ENCODE data around the gene CBLN4.

Gene CBLN4

DNA sequence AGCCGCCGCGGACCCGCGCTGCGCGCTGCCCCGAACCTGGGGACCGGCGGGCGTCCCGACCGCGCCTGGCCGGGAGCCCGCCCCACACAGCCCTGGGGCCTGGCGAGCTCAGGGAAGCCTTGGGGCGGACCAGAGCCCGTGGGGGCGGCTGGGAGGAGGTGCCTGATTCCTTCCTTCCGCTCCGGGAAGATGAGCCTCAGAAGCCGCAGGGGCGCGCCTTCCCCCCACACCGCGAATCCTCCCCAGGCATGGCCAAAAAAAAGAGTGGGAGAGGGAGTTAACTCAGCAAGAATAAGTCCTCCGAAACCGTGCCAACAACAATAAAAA is at the start of gene CBLN4:
Gene CBLN4, minus strand, starts transcription at position 131 of the 327 bp plus-strand sequence. CDS start 1,348 bp downstream, outside the sequence.
- DNase-seq: no peak

DNA sequence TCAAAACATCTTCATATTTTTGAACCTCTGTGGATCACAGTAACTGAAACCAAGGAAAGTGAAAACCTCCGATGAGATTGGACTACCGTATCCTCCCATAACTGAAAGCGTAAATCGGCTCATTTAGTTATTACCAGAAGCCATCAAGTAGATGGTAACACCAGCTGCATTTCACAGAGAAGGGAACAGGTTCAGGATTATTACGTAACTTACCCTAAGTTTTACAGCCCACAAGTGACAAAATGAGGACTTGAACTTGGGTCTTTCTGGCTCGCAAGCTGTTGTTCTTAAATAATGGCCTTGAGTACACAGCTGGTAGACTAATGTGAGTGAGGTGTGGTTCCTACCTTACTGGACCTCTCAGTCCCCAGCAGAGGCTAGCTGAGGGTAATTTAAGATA is 37.9 kb upstream of the CBLN4 start:
- no peak for DNase-seq

DNA sequence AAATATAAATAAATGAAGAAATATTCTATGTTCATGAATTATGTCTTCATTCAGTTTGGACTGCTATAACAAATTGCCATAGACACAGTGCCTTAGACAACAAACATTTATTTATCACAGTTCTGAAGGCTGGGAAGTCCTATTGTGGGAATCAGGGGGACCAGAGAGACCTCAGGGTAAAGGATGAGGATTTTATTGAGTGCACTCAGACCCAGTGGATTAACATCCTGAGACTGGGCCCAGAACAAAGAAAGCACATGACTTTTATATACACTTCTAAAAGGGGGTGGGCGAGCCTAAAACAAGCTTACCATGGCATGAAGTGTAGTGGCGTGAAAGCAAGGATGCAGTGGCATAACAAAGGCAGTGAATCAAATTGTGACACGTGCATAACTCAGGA is 26.9 kb upstream of the CBLN4 start:
- no peak for DNase-seq

DNA sequence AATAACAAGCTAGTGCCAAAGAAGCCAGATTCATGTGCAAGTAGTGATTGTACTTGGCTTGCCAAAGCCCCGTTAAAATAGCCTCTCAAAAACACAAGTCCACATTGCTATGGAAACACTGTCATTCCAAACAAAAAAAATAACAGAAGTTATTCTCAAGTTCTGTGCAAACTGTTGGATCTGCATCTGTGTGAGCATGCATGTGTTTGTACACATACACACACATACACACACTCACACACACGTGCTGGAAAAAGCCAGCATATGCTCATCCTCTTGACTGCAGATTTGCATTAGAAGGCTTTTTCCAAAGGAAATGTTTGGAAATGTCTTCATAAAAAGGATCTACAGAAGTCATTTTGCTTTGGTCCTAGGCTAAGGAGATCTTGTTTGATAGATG is 13.4 kb upstream of the CBLN4 start:
- no peak for DNase-seq

DNA sequence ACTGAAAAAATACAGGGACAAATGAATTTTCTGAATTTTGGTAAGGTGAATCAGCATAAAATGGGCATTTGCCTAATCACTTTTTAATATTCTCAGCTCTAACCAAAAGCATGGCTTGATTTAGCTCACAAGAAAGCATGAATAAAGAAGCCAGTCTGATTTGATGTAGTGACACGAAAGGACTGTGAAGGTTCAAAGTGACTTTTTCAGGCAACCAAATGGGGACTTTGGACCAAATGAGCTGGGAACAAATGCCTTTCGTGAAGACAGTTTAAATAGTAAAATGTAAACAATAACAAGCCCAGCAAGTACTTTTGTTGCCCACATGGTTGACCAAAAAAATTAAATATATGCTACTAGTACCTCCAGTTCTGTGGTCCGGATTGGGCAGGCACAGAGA is 12.9 kb upstream of the CBLN4 start:
- DNase-seq: no peak

DNA sequence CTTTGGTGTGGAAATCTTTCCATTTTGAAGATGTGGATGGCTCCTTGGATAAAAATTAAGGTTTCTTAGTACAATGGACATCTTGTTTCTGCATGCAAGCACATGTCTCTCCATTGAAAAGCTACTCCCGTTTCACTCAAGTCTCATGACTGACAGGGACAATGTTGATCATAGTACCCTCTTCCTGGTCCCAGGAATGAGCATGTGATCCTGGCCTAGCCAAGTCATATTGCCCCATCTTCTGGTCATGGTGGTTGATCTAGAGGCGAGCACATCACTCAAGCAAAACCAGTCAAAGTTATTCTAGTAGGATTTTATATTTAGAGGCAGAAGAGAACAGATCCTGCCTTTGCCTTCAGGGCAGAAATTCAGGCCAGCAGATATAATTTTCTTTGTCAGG is 12.2 kb upstream of the CBLN4 start:
- no peak for DNase-seq

DNA sequence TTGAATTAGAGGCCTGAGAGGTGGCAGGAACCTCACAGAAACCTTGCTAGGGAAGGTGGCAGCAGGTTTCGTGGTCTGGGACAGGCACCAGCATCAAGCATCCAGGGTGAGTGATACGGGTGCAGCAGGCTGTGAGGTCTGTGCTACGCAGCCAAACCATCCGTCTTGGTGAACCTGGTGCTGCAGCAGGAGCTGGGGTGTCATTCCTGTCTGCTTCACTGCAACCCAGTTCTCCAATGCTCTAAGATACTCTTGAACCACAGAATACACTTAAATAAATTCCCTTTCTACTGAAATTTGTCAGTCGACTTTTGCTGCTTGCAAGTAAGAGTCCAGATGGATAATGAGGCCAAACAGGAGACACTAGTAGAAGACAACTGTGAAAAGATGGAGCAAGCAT is 9.7 kb upstream of the CBLN4 start:
- no peak for DNase-seq

DNA sequence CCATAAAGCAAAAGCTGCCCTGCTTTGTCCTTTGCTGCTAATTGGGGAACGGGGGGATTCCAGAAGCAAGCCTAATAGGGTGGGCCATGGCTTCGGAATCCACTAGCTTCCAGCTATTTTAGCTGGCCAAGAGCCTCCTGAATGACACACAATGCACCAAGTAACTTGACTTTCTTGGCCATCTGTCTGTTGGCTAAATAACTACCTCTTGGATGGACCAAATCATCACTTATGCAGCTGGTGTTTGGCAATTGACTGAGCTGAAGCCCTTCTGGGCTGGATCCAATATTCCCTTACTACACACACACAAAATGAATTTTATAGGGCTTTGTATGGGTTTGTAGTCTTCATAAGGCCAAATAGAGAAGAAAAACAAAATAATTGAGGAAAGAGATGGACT is 8.8 kb upstream of the CBLN4 start:
- no peak for DNase-seq

DNA sequence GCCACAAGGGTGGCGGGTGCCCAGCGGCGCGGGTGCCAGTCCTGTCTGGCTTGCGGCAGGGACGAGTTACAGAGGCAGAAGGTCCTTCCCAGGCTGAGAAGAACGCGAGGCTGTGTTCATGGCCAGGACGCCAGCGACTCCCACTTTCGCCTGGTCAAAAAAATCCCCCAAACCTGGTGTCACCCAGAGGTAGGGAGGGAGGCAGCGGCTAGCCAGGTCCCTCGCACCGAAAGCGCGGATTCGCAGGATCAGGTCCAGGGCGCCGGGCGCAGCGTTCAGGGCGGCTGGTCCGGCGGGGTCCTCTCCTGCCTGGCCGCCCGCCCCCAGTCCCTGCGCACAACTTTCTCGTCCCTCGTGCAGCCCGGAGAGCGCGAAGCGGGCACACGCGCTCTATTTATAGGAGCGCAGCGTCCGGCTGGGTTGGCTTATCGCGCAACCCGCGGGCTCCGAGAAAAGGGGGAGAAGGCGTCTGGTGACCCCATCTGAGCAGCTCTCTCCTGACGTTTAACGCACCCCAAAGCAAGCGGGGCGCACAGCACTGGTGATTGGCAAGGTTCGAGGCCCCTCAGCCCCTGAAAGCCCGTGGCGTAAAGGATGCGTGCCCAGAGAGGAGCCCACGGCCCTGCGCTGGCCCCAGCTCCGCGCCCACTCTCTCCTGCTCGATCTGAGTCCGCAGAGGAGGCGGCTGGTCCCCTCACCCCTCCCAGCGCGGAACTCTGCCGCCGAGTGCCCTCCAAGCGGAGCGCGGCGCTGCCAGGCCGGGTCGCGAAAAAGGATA is 519 bp downstream of the CBLN4 start:
- no peak for DNase-seq

DNA sequence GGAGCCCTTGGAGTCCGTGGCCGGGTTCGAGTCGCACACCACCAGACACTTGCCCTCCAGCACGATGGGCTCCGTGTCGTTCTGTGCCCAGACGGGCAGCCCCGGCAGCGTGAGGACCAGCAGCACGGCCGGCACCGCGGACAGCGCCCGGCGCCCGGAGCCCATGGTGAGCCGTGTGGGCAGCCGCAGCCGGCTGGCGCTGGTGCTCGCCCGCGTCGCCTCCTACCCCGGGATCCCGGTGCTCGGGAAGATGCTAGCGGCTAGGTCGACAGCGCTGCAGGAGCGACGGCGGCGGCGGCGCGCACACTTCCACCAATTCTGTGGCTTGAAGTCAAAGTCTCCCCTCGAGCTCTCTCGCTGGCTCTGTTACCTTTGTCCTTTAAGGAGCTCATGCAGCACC is 1.3 kb downstream of the CBLN4 start:
- no peak for DNase-seq

DNA sequence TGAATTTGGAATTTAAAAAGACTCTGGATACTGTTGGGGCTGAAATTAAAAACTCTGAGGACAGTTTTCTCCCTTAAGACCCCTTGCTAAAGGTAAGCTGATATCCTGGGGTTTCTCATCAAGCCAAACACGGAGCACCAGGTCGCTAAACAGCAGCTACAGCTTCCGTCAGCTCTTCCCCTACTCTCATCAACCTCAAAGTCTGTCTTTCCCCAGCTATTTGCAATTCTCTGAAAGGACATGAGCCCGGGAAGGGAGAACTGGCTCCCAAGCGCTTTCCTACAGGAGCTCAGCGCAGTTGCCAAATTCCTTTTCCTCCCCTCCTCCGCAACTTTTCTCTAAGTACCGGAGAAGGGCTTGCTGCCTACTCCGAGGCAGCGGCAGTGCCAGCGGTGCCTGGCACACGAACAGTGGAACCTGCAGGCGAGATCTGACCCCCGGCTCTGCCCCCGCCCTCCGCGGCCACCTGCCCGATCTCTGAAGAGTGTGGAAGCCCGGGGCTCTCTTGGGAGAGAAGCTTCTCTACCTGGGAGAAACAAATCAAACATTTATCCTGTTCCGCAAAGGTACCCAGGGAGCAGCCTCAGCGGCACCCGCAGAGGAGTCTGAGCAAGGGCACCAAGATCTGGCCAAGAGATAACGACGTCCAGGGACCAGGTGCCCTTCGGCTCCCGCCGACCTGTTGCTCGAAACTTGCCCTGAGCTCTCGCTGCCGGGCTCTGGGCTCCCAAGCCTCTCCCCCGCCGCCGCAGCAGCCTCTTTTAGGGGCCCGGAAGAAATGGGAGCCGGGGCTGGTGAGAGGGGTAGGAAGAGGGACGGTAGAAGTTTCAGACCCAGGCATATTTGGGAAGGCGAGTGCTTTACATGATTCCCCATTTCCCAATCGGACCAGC is 2.2 kb downstream of the CBLN4 start:
- no peak for DNase-seq

DNA sequence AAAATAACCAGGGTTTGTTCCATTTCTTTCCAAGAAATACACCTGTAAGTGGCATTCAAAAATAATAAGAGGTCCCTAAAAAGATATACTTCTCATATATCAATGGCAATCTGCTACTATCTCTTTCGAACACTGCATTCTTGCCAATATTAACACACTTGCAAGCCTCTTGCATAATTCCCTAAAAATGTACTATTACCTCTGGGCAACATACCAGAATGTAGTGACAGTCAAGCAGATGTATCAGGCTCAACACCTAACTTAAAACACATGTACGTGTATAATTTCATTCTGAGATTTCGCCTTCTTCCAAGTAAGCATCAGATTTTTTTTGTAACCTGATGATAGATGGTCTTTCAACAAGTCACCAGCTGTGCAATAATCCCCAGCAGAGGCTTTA is 3.4 kb downstream of the CBLN4 start:
- DNase-seq: no peak

DNA sequence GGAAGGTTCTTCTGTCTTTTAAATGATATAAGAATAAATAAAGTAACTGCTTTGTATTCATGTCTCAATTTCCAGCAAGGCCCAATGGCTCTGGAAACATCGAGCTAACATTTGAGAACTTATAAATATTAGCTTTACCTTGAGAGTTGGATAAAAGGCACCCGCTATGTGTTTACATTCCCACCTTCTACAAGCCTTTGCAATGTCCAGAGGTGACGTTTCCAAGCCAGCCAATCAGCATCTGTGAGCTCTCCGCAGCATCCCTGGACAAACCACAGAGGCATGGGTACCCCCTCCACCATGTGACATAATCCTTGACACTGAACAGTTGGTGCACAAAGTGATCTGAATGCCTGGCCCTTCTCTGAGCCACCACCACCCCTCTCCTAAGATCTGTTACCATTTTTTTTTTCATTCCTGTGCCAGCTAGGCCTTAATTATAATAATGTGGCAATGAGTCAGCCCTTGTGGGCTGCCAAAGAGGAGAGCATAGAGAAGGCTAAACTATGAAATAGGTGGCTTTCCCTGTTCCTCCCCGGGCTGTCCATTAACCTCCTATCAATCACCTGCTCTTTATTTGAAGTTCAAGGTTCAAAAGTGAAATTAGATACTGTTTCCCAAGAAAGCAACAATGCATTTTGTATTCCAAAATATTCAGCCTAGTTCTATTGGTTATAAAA is 4.1 kb downstream of the CBLN4 start:
- DNase-seq: no peak

DNA sequence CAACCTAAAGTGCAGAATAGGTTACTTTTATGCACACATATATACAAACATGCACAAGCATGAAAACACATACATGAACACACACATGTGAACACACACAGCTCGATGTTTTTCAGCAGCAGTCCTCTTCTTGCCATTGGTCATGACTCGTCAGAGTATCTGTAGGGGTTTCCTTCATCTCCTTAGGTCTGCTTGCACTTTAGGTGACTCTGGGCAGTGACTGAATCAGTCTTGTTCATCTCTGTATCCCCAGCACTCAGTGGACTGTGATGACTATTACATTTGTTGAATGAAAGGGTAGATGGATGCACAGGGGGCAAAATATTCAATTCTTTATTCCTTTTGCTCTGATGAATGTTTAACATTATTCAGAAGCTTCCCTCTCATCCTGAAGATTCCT is 26.8 kb downstream of the CBLN4 start:
- DNase-seq: no peak

DNA sequence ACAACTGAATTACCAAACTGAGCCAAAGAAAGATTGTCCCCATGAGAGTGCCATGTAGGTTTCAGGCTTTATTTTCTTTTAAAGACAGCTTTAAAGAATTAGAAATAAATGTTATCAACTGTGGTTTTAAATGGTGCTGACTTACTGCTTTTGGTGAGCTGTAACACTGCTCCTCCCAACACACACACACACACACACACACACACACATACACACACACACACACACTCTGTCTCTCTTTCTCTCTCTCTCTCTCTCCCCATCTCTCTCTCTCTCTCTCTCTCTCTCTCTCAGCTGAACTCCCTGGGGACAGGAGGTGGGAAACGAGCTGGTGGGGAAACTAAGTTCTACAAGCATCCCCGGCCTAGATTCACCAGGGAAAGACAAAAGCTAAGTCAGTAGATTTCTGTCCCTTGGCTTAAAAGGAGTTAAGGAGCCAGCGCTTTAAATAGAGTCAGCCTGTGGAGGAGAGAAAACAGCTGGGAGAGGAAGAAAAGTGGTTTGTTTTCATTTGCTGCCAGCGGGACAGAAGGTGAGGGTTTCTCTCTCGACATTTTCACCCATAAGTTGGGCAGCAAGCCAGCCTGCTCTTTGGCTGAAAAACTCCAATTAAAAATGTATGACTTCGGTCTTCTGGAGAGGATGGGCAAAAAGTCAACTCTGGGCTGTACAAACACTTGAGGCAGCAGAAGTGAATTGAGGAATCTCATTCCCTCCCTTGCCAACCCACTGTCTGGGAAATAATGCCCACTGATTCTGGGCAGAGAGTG is 27.4 kb downstream of the CBLN4 start:
- DNase-seq: no peak

DNA sequence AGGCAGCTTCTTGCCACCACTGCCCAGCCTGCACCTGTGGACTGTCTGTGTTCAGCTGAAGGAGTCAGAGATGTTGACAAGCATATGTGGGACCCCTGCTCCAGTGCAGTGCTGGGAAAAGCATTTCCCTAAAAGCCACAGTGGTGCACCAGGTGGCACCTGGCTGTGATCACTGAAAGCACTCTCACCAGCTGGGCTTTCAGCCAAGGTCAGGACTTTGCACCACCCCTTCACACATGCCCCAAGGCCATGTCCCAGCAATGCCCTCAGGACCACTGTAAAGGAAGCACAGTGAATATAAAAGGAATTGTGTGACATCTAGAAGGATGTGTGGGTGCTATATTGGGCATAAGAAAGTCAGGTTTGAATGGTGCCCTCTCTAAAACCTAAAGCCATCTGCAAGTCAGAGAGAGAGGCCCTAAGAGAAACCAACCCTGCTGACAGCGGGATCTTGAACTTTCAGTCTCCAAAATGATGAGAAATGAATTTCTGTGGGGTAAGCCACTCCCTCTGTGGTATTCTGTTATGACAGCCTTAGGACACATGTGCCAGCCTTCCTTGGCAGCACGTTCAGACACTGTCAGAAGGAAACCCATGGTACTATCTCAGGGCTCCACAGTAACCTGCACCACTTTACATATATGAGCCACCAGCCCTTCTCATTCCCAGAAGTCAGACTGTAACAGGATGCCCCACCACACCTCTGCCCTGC is 30.7 kb downstream of the CBLN4 start:
- no peak for DNase-seq

DNA sequence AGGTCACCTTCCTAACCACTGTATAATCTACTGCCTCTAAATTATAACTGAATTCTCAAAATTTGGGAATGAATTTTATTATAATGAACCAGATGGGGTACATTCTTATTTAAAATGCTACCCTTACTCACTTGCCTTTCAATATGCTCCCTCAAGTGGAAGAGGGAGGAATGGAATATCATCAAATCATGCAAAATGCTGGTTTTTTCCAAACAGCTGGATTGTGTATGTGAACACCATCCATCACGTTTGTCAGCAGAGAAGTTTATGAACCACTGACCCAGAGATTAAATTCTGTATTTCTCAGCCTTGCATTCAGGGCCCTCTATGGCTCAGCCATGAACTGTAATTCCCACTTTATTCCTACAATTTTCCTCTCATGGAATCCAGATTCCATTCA is 40.5 kb downstream of the CBLN4 start:
- DNase-seq: no peak

DNA sequence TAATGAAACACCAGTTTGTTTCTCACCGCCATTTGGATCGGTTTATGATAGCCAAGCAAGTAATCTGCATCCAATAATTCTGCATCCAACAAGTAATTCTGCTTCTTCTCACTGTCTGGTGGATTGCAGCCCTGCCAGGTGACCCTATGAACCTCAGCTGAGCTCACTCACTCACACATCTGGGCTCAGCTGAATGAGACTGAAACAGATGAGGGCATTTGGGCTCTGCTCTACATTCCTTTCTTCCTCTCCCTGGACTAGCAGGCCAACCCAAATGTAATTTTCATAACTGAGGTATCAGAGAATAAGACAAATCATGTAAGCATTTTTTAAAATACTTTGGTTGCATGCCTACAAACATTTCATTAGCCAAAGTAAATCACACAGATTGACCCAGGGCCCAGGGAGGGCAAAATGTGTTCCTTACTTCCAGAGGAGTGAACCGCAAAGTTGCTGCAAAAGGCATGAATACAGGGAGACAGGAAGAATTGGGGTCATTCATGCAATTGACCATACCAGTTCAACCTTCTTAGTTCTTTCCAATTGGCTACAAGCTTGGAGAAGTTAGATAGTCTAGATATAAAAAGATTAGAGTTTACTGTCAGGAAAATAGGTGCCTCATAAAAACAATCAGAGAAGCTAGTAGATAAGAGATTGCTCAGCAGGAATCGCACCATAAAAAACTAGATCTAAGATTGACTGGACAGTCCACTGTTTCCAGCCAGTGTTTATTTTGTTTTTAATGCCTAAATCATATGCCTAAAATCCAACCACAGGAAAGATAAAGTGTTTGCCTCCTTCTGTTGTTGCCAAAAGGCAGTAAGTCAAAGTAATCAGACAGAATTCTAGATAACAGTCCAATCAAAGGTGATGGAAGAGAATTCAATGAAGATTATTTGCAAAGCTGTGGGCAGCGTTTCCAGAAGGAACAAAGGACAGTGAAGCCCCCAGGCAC is 43.7 kb downstream of the CBLN4 start:
- no peak for DNase-seq

DNA sequence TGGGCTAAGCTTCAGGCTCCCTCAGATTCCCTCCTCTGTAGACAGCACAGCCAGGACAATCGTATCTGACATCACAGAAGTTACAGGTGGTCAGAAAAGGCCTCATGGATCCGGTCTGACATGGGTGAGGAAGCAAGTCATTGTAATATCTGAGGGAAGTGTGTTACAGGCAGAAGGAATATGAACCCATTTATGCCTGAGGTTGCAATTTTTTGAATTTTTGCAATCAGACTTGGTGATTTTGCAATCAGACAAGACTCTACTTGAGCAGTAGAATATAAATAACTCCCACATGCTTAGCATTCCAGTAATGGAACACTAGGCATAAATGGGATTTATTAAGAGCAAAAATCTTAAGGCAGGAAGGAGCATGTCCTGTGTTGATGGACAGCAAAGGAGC is 52.1 kb downstream of the CBLN4 start:
- DNase-seq: no peak

DNA sequence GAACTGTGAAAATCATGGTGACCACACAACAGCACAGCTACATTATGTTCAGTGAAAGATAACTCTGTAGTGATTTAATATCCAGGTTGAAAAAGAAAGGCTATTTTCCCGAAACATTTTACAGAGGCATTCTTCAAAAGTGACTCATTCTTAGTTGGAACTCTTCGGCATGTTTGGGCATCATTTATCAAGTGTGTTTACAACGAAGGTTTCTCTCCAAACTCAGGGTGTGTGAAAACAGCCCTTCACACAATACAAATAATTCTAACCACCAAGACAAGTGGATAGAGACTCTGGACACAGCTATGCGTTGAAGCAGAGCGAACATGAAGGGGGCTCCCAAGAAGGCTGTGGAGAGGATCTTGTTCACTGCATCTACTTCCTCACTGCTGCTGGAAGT is 57.6 kb downstream of the CBLN4 start:
- DNase-seq: no peak
